ENCODE results near the gene SDHB.

SDHB gene

DNA sequence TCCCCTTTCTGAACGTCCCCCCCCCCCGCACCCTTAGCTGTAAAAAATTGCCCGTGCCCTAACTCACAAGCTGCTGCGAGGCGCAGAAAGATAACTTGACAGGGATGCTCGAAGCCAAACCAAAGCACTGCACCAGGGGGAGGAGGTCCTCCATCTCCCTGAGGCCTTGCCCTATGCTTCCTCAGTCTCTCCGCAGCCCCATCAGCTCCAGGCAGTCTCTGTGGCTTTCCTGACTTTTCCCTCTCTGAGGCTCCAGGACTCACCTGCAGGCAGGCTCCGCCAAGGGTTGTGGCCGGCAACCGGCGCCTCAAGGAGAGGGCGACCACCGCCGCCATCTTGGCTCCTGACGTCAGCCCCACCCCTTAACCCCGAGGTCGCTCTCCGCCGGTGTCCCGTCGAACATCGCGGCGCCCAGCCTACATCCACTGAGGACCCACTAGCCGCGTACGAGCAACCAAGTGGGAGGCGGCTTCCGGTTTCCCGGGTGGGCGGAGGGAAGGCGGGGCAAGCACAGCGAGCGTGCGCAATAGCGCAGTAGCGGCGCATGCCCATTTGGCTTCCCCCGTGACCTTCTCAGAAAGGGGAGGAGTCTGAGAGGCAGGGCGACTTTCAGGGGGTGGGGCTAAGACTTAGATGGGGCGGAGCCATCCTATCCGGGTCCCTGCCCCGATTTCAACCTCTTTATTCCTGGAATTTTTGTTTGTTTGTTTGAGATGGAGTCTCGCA lies at the start of gene SDHB:
Gene SDHB, minus strand, starts transcription at position 348 of the 726 bp plus-strand sequence. Its CDS starts 13 bp downstream, at position 335.
- no peaks in the 10 kb centered on the region for H3K9me3 ChIP-seq (ENCODE audit: control insufficient read depth, low read length)
- peaks cover 12% of the 10 kb centered on the region for H3K4me1 ChIP-seq (ENCODE audit: control insufficient read depth, insufficient read depth, low read length)
- H3K27me3 ChIP-seq (ENCODE audit: control insufficient read depth, insufficient read depth, low read length): no peaks in the 10 kb centered on the region
- peak within 1 kb of the TSS; percentile 79 for H3K9ac ChIP-seq (ENCODE audit: low read length)
- H3K4me3 ChIP-seq (ENCODE audit: low read length): peak within 1 kb of the TSS; percentile 73
- no peaks in the 10 kb centered on the region for H3K36me3 ChIP-seq (ENCODE audit: control insufficient read depth, insufficient read depth, low read length)

GRCh38 chr1:17102232-17102631 lies 48.4 kb upstream of the SDHB start:
- H3K4me3 ChIP-seq (ENCODE audit: low read length): no peak overlapping the region
- no peak overlapping the region for H3K9ac ChIP-seq (ENCODE audit: low read length)
- H3K27me3 ChIP-seq (ENCODE audit: control insufficient read depth, insufficient read depth, low read length): no peaks in the 10 kb centered on the region
- H3K4me1 ChIP-seq (ENCODE audit: control insufficient read depth, insufficient read depth, low read length): no peaks in the 10 kb centered on the region
- no peaks in the 10 kb centered on the region for H3K9me3 ChIP-seq (ENCODE audit: control insufficient read depth, low read length)
- no peaks in the 10 kb centered on the region for H3K36me3 ChIP-seq (ENCODE audit: control insufficient read depth, insufficient read depth, low read length)

DNA sequence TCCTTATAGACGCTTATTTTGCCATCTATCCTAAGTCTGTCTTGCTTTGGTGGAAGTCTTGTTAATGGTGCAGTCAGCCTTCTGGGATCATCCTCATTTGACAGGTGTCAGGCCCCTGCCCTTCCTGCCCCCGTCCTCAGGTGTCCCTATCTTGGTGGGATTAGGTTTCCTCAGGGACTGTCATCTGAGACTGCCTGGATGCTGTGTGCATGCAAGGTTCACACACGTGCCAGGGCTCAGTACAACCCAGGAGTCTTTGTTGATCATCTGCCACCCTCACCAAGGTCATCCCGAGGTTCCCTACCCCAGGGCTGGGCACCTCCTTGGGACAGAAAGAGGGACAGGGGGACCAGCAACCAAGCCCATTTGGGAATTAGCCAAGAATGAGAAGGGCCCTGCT lies 47.4 kb upstream of the SDHB start:
- Histone ChIP-seq H3K36me3 (ENCODE audit: control insufficient read depth, insufficient read depth, low read length) (no peaks in the 10 kb centered on the region), H3K4me3 (ENCODE audit: low read length) (no peak overlapping the region), H3K9ac (ENCODE audit: low read length) (no peak overlapping the region), H3K27me3 (ENCODE audit: control insufficient read depth, insufficient read depth, low read length) (no peaks in the 10 kb centered on the region), H3K4me1 (ENCODE audit: control insufficient read depth, insufficient read depth, low read length) (no peaks in the 10 kb centered on the region), H3K9me3 (ENCODE audit: control insufficient read depth, low read length) (no peaks in the 10 kb centered on the region)

DNA sequence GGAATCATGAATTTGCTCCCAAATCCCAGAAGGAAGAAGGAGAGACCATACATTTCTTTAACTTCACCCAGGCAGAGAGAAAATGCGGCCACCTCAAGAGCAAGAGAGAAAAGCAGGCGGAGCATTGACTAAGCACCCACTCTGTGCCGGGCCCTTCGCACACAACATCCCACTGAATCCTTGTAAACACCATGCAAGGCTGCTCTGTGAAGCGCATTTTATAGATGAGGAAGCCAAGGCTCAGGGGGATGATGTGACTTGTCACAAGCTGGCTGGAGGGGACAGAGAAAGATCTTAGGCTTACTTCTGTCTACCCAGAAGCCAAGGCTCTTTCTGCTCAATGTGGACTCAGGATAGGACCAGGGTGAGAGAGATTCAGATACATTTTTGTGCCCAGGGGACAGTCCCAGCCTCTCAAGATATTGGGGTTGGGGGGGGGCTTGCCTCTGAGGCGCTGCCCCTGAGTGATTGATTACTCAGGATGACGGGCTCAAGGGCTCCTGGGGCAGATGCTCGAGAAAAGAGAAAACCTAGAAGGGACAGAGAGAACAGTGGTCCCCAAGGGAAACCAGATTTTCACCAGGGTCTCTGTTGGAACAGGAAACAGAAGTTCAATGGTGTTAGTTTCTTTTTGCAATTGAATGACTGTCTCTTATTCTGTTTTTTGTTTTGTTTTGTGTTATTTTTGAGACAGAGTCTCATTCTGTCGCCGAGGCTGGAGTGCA lies 45.9 kb upstream of the SDHB start:
- Histone ChIP-seq H3K4me3 (ENCODE audit: low read length) (no peak overlapping the region), H3K4me1 (ENCODE audit: control insufficient read depth, insufficient read depth, low read length) (no peaks in the 10 kb centered on the region), H3K36me3 (ENCODE audit: control insufficient read depth, insufficient read depth, low read length) (no peaks in the 10 kb centered on the region), H3K27me3 (ENCODE audit: control insufficient read depth, insufficient read depth, low read length) (no peaks in the 10 kb centered on the region), H3K9ac (ENCODE audit: low read length) (no peak overlapping the region), H3K9me3 (ENCODE audit: control insufficient read depth, low read length) (no peaks in the 10 kb centered on the region)

DNA sequence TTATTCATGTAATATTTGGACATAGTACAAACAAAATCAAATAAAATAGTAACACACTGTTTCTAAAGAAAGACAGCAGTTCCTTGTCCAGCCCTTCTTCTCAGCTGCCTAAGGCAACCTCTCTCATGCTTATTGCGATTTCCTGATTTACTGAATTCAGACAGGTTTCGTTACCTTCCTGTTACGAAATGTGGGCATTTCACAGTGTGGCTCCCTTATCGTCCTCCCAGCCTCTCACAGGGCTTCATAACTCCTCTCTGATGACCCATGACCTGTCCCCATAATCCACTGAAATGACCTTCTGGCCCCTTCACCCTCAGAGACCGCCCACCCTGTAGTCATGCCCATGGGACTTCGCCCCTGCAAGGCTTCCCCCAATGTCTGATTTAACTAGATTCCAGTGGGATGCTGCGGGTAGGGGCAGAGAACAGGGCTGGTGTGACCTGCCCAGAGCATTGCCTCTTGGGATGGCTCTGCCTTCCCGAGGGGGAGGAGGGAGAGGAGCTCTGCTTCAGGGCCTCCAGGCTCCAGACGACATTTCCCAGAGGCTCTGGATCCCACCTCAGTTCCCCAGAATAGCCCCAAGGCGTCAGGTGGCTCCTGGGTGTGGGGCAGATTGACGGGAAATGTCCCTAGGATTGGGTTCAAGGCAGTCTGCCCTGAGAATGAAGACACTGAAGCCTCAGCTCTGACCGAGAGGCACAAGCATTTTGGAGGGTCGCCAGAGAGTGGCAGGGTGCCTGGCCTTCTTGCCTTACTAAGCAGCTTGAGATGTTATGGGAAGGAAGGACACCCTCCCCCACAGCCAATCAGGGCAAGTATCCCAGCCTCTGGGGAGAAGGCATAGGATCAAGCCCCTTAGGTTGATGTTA lies 44.9 kb upstream of the SDHB start:
- H3K4me3 ChIP-seq (ENCODE audit: low read length): no peak overlapping the region
- H3K4me1 ChIP-seq (ENCODE audit: control insufficient read depth, insufficient read depth, low read length): no peaks in the 10 kb centered on the region
- no peak overlapping the region for H3K9ac ChIP-seq (ENCODE audit: low read length)
- H3K27me3 ChIP-seq (ENCODE audit: control insufficient read depth, insufficient read depth, low read length): no peaks in the 10 kb centered on the region
- no peaks in the 10 kb centered on the region for H3K36me3 ChIP-seq (ENCODE audit: control insufficient read depth, insufficient read depth, low read length)
- H3K9me3 ChIP-seq (ENCODE audit: control insufficient read depth, low read length): no peaks in the 10 kb centered on the region

- Histone ChIP-seq H3K4me3 (ENCODE audit: low read length) (no peak overlapping the region), H3K36me3 (ENCODE audit: control insufficient read depth, insufficient read depth, low read length) (no peaks in the 10 kb centered on the region), H3K9me3 (ENCODE audit: control insufficient read depth, low read length) (no peaks in the 10 kb centered on the region), H3K4me1 (ENCODE audit: control insufficient read depth, insufficient read depth, low read length) (no peaks in the 10 kb centered on the region), H3K9ac (ENCODE audit: low read length) (no peak overlapping the region), H3K27me3 (ENCODE audit: control insufficient read depth, insufficient read depth, low read length) (no peaks in the 10 kb centered on the region)
Observed at GRCh38 chr1:17097787-17098186, 44.0 kb upstream of the SDHB start.

DNA sequence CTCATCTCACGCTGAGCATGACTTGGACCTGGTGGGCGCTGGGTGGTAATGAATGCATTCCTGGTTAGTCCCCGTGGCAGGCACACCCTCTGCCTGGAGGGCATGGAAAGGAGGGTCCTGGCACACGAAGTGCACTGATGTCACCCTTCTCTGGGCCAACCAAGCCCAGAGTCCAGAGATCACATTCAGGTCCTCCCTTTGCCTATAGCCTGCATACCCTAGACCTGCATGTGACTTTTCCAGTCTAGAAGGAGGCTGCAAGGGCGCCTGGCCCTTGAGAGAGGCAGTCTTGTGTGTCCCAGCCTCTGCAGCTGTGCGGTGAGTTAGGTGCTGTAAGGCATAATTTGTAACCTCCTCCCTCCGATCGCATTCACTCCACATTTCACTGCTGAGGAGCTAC lies 43.3 kb upstream of the SDHB start:
- H3K27me3 ChIP-seq (ENCODE audit: control insufficient read depth, insufficient read depth, low read length): no peaks in the 10 kb centered on the region
- no peak overlapping the region for H3K4me3 ChIP-seq (ENCODE audit: low read length)
- no peaks in the 10 kb centered on the region for H3K4me1 ChIP-seq (ENCODE audit: control insufficient read depth, insufficient read depth, low read length)
- H3K36me3 ChIP-seq (ENCODE audit: control insufficient read depth, insufficient read depth, low read length): no peaks in the 10 kb centered on the region
- H3K9ac ChIP-seq (ENCODE audit: low read length): no peak overlapping the region
- no peaks in the 10 kb centered on the region for H3K9me3 ChIP-seq (ENCODE audit: control insufficient read depth, low read length)

DNA sequence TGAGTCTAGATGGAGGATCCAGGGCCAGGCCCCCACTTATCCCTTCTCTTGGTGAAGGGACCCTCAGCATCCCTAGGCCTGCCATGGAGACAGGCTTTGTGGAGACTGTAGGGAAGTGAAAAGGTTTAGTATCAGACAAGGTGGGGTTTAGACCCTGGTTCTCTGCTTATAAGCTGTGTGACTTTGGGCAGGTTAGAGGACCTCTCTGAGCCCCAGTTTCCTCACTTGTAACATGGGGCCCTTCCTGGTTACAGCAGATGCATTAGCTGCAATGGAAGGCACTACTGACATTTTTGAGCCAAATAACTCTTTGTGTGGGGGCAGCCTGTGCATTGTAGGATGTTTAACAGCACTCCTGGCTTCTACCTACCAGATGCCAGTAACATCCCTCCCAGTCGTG lies 42.8 kb upstream of the SDHB start:
- no peak overlapping the region for H3K4me3 ChIP-seq (ENCODE audit: low read length)
- H3K4me1 ChIP-seq (ENCODE audit: control insufficient read depth, insufficient read depth, low read length): no peaks in the 10 kb centered on the region
- H3K9ac ChIP-seq (ENCODE audit: low read length): no peak overlapping the region
- no peaks in the 10 kb centered on the region for H3K36me3 ChIP-seq (ENCODE audit: control insufficient read depth, insufficient read depth, low read length)
- H3K27me3 ChIP-seq (ENCODE audit: control insufficient read depth, insufficient read depth, low read length): no peaks in the 10 kb centered on the region
- H3K9me3 ChIP-seq (ENCODE audit: control insufficient read depth, low read length): no peaks in the 10 kb centered on the region

- Histone ChIP-seq H3K4me1 (ENCODE audit: control insufficient read depth, insufficient read depth, low read length) (no peaks in the 10 kb centered on the region), H3K36me3 (ENCODE audit: control insufficient read depth, insufficient read depth, low read length) (no peaks in the 10 kb centered on the region), H3K9ac (ENCODE audit: low read length) (no peak overlapping the region), H3K9me3 (ENCODE audit: control insufficient read depth, low read length) (no peaks in the 10 kb centered on the region), H3K4me3 (ENCODE audit: low read length) (no peak overlapping the region), H3K27me3 (ENCODE audit: control insufficient read depth, insufficient read depth, low read length) (peaks cover 3% of the 10 kb centered on the region)
Observed at GRCh38 chr1:17095141-17095540, 41.3 kb upstream of the SDHB start.

- no peak overlapping the region for H3K4me3 ChIP-seq (ENCODE audit: low read length)
- H3K4me1 ChIP-seq (ENCODE audit: control insufficient read depth, insufficient read depth, low read length): no peaks in the 10 kb centered on the region
- H3K36me3 ChIP-seq (ENCODE audit: control insufficient read depth, insufficient read depth, low read length): no peaks in the 10 kb centered on the region
- peaks cover 3% of the 10 kb centered on the region for H3K27me3 ChIP-seq (ENCODE audit: control insufficient read depth, insufficient read depth, low read length)
- H3K9ac ChIP-seq (ENCODE audit: low read length): no peak overlapping the region
- no peaks in the 10 kb centered on the region for H3K9me3 ChIP-seq (ENCODE audit: control insufficient read depth, low read length)
Observed at GRCh38 chr1:17094664-17095063, 40.8 kb upstream of the SDHB start.

DNA sequence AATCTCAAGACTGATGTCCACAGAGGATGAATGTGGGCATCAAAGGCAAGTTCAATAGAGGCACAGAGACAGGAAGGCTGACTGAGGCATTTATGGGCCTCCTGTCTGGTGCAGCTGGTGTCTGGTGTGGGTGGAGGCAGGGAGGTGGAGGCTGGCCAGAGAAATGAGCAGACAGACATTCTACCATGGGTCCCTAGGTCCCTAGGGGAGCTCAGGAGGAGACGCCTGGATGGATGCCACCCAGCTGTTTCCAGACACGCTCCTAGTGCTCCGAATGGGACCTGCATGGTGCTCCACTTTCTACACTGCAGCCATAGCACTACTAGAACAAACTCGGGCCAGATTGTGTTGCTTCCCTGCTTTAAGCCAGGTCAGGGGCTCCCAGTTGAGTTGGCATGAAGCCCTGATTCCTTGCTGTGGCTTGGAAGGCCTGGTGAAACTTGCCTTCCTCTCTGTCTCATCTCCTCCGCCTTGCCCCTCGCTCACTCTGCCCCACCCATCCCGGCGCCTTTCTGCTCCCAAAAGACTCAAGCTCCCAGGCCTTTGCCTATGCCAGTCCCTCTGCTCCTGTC lies 40.1 kb upstream of the SDHB start:
- H3K9ac ChIP-seq (ENCODE audit: low read length): no peak overlapping the region
- peaks cover 3% of the 10 kb centered on the region for H3K27me3 ChIP-seq (ENCODE audit: control insufficient read depth, insufficient read depth, low read length)
- no peaks in the 10 kb centered on the region for H3K9me3 ChIP-seq (ENCODE audit: control insufficient read depth, low read length)
- H3K4me1 ChIP-seq (ENCODE audit: control insufficient read depth, insufficient read depth, low read length): no peaks in the 10 kb centered on the region
- no peaks in the 10 kb centered on the region for H3K36me3 ChIP-seq (ENCODE audit: control insufficient read depth, insufficient read depth, low read length)
- H3K4me3 ChIP-seq (ENCODE audit: low read length): no peak overlapping the region

GRCh38 chr1:17091252-17091651 lies 37.4 kb upstream of the SDHB start:
- H3K4me1 ChIP-seq (ENCODE audit: control insufficient read depth, insufficient read depth, low read length): no peaks in the 10 kb centered on the region

More at GRCh38 chr1:17091252-17091651, 37.4 kb upstream of the SDHB start:
- Histone ChIP-seq H3K27me3 (ENCODE audit: control insufficient read depth, insufficient read depth, low read length) (peaks cover 3% of the 10 kb centered on the region), H3K9me3 (ENCODE audit: control insufficient read depth, low read length) (no peaks in the 10 kb centered on the region), H3K9ac (ENCODE audit: low read length) (no peak overlapping the region), H3K36me3 (ENCODE audit: control insufficient read depth, insufficient read depth, low read length) (no peaks in the 10 kb centered on the region), H3K4me3 (ENCODE audit: low read length) (no peak overlapping the region)

Data from mucosa of stomach (tissue), 1 donor.